Measurements from ENCODE around the gene ACADM. TPM values are rescaled to one million over a fixed set of nuclear protein-coding genes. Genes with fewer than 3 reads are reported as not detected.

ACADM gene
- total RNA-seq, 1 experiment from 2014 or later = 21.6 TPM

DNA sequence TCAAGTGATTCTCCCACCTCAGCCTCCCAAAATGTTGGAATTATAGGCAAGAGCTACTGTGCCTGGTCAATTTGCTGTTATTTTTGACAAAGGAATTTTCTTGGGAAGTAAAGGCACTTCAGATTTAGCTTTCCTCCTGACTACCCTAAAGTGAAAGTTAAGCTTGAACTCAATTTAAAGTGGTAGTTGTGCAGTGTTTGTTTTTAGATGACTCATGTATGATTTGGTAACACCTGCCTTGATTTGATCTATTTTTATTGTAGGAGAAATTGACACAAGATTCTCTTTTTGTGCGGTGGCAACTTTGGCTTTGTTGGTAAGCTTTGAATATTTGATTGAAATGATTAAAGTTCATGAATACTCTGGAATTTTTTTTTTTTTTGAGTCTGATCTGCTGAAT lies 66.5 kb downstream of the ACADM start:
- no peaks in the 10 kb centered on the region for H3K27me3 Mint-ChIP-seq (ENCODE audit: unreplicated experiment)
- peak overlapping the region; percentile 9 for H3K27ac Mint-ChIP-seq (ENCODE audit: unreplicated experiment)
- H3K36me3 Mint-ChIP-seq (ENCODE audit: insufficient read depth, unreplicated experiment) = peaks cover 94% of the 10 kb centered on the region
- no peak for DNase-seq
- CTCF ChIA-PET = interaction anchor here (0.7 kb wide), 1 partner anchor 558 kb away, joined by 3 read pairs; no protein-coding TSS in a partner anchor
- H3K9me3 Mint-ChIP-seq (ENCODE audit: low read depth, unreplicated experiment) = no peaks in the 10 kb centered on the region
- intact Hi-C loops (cut with micrococcal nuclease; ENCODE audit: unreplicated experiment) = no loop called here
- peaks cover 29% of the 10 kb centered on the region for H3K4me1 Mint-ChIP-seq (ENCODE audit: low read depth, unreplicated experiment)
- no TSS peak for BruUV-seq (replicated peaks)
- TF ChIP-seq, protein P1, sequence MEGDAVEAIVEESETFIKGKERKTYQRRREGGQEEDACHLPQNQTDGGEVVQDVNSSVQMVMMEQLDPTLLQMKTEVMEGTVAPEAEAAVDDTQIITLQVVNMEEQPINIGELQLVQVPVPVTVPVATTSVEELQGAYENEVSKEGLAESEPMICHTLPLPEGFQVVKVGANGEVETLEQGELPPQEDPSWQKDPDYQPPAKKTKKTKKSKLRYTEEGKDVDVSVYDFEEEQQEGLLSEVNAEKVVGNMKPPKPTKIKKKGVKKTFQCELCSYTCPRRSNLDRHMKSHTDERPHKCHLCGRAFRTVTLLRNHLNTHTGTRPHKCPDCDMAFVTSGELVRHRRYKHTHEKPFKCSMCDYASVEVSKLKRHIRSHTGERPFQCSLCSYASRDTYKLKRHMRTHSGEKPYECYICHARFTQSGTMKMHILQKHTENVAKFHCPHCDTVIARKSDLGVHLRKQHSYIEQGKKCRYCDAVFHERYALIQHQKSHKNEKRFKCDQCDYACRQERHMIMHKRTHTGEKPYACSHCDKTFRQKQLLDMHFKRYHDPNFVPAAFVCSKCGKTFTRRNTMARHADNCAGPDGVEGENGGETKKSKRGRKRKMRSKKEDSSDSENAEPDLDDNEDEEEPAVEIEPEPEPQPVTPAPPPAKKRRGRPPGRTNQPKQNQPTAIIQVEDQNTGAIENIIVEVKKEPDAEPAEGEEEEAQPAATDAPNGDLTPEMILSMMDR (IDR thresholded peaks at IDR 0.05; ENCODE audit: unreplicated experiment) = no peak
- peak overlapping the region; percentile 88 for H3K4me3 Mint-ChIP-seq (ENCODE audit: low read depth, unreplicated experiment)

DNA sequence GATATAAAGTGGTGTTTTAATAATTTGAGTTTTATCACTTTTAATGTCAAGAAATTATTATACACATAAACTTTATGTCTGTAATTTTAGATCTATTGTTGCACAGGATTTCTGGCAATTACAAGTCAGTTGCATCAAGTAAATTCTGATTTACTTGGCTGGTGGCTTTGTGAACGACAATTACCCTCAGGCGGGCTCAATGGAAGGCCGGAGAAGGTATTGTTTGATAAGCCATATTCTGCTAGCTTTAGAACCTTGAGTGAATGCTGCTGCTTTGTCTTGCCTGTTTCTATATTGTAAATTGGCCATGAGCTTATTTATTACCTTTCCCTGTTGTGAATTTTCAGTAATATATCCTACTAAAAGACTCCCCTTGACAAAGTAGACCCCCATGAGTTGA lies 67.6 kb downstream of the ACADM start:
- H3K27ac Mint-ChIP-seq (ENCODE audit: unreplicated experiment) = no peak overlapping the region
- no TSS peak for BruUV-seq (replicated peaks)
- intact Hi-C loops (cut with micrococcal nuclease; ENCODE audit: unreplicated experiment) = no loop called here
- DNase-seq = no peak
- H3K36me3 Mint-ChIP-seq (ENCODE audit: insufficient read depth, unreplicated experiment) = peaks cover 93% of the 10 kb centered on the region
- CTCF ChIA-PET = no interaction called here
- no peak overlapping the region for H3K4me3 Mint-ChIP-seq (ENCODE audit: low read depth, unreplicated experiment)
- H3K27me3 Mint-ChIP-seq (ENCODE audit: unreplicated experiment) = no peaks in the 10 kb centered on the region
- peaks cover 29% of the 10 kb centered on the region for H3K4me1 Mint-ChIP-seq (ENCODE audit: low read depth, unreplicated experiment)
- TF ChIP-seq, protein P1 (IDR thresholded peaks at IDR 0.05; ENCODE audit: unreplicated experiment) = no peak
- no peaks in the 10 kb centered on the region for H3K9me3 Mint-ChIP-seq (ENCODE audit: low read depth, unreplicated experiment)

DNA sequence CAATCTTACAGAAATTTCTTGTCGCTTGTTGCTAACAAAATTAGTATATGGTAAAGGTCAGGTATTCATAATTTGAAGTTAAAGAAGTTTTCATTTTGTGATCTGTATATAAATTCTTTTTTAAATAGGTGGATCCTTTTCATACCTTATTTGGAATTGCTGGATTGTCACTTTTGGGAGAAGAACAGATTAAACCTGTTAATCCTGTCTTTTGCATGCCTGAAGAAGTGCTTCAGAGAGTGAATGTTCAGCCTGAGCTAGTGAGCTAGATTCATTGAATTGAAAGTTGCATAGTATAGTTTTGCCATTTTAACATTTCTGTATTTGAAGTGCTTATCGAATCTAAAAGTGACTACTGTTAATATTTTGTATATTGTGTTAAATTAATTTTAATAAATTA lies 69.9 kb downstream of the ACADM start:
- TF ChIP-seq, protein P1 (IDR thresholded peaks at IDR 0.05; ENCODE audit: unreplicated experiment) = no peak
- Mint-ChIP-seq H3K27ac (ENCODE audit: unreplicated experiment) (no peak overlapping the region), H3K4me3 (ENCODE audit: low read depth, unreplicated experiment) (no peak overlapping the region), H3K27me3 (ENCODE audit: unreplicated experiment) (no peaks in the 10 kb centered on the region), H3K4me1 (ENCODE audit: low read depth, unreplicated experiment) (peaks cover 24% of the 10 kb centered on the region), H3K36me3 (ENCODE audit: insufficient read depth, unreplicated experiment) (peaks cover 81% of the 10 kb centered on the region), H3K9me3 (ENCODE audit: low read depth, unreplicated experiment) (no peaks in the 10 kb centered on the region)
- no TSS peak for BruUV-seq (replicated peaks)
- no peak for DNase-seq
- CTCF ChIA-PET = no interaction called here
- intact Hi-C loops (cut with micrococcal nuclease; ENCODE audit: unreplicated experiment) = no loop called here

DNA sequence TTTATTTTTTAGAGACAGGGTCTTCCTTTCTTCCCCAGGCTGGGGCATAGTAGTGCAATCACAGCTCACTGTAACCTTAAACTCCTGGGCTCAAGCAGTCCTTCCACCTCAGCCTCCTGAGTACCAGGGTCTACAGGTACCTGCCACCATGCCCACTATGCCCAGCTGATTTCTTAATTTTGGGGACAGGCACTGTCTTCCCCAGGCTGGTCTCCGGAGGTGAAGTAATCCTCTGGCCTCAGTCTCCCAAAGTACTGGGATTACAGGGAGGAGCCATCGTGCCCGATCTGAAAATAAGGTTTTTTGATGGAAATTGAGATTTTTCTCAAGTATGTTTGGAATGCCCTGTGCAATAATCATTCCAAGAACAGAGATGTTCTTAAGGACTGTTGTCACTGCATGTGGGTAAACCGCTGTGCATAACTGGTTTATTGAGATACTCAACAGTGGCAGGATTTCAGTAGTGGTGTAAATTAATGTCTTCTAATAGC lies 71.2 kb downstream of the ACADM start:
- no peak overlapping the region for H3K27ac Mint-ChIP-seq (ENCODE audit: unreplicated experiment)
- H3K27me3 Mint-ChIP-seq (ENCODE audit: unreplicated experiment) = no peaks in the 10 kb centered on the region
- peaks cover 72% of the 10 kb centered on the region for H3K36me3 Mint-ChIP-seq (ENCODE audit: insufficient read depth, unreplicated experiment)
- TF ChIP-seq, protein P1 (IDR thresholded peaks at IDR 0.05; ENCODE audit: unreplicated experiment) = no peak
- H3K4me1 Mint-ChIP-seq (ENCODE audit: low read depth, unreplicated experiment) = peaks cover 11% of the 10 kb centered on the region
- no peaks in the 10 kb centered on the region for H3K9me3 Mint-ChIP-seq (ENCODE audit: low read depth, unreplicated experiment)
- CTCF ChIA-PET = no interaction called here
- DNase-seq = no peak
- BruUV-seq (replicated peaks) = no TSS peak
- intact Hi-C loops (cut with micrococcal nuclease; ENCODE audit: unreplicated experiment) = no loop called here
- H3K4me3 Mint-ChIP-seq (ENCODE audit: low read depth, unreplicated experiment) = no peak overlapping the region
